AG04449 (cell line): ENCODE results near the gene DPYSL4.

Source experiments
- CTCF ChIA-PET: fragments of 350-600 bp; formaldehyde crosslinking; extraction: SDS; loops from one replicate; lab custom pipeline; 2021; ENCODE audit warnings: antibody characterized with exemption; lab: Yijun Ruan, JAX
- POLR2A ChIA-PET: fragments of 400-600, 350-600 bp; formaldehyde crosslinking; extraction: SDS; loops from one replicate; lab custom pipeline; 2020; ENCODE audit warnings: antibody characterized with exemption, inconsistent platforms; lab: Yijun Ruan, JAX
- DNase-seq: peaks from one replicate; pipeline ENCODE4 v3.0.0-alpha.2; 2010; ENCODE audit warnings: low read depth, low spot score
- H3K4me3 ChIP-seq: 2 replicates; pipeline ENCODE4 v1.5.1; 2011; ENCODE audit warnings: low read depth, mild to moderate bottlenecking, control low read depth, low read length
- CTCF ChIP-seq: IDR thresholded peaks from one replicate; pipeline ENCODE4 v1.5.1; 2011; ENCODE audit warnings: mild to moderate bottlenecking, moderate library complexity, low read length, control low read depth, inconsistent platforms; ENCODE audit not compliant: insufficient read depth; ENCODE audit errors: missing control alignments

The DPYSL4 gene

GRCh38 chr10:132206806-132207535 is 20.2 kb downstream of the DPYSL4 start:
- ChIA-PET POLR2A (no interaction called here), CTCF (no interaction called here)
- no peak for TF ChIP-seq CTCF
- no peak for DNase-seq
- no peak overlapping the region for H3K4me3 ChIP-seq

- POLR2A ChIA-PET: no interaction called here
- no peak for TF ChIP-seq CTCF
- H3K4me3 ChIP-seq: no peak overlapping the region
- DNase-seq: no peak
- CTCF ChIA-PET: no interaction called here
These were observed 21.1 kb downstream of the DPYSL4 start for GRCh38 chr10:132207536-132208461.

GRCh38 chr10:132208462-132209050 is 21.8 kb downstream of the DPYSL4 start:
- no peak for DNase-seq
- ChIA-PET CTCF (no interaction called here), POLR2A (no interaction called here)
- H3K4me3 ChIP-seq: no peak overlapping the region
- TF ChIP-seq CTCF: no peak

GRCh38 chr10:132209130-132209529 is 22.4 kb downstream of the DPYSL4 start:
- no peak for DNase-seq
- TF ChIP-seq CTCF: no peak
- CTCF ChIA-PET: no interaction called here
- no peak overlapping the region for H3K4me3 ChIP-seq
- POLR2A ChIA-PET: no interaction called here

GRCh38 chr10:132209978-132210530 is 23.3 kb downstream of the DPYSL4 start:
- CTCF ChIA-PET: no interaction called here
- no peak for DNase-seq
- H3K4me3 ChIP-seq: no peak overlapping the region
- no peak for TF ChIP-seq CTCF
- POLR2A ChIA-PET: no interaction called here
